Fibroblast of villous mesenchyme (primary cell): ENCODE measurements around the gene DGCR2. TPM values are rescaled to one million over a fixed set of nuclear protein-coding genes. Genes with fewer than 3 reads are reported as not detected.
"Not testable (repeated sequence)": the region's sequence is repeated elsewhere in the genome, so short reads cannot be mapped to it uniquely, and the experiment has no call there.

ENCODE experiments used
- DNase-seq: peaks from one replicate; pipeline ENCODE4 v3.0.0-alpha.2; 2010; ENCODE audit warnings: low read depth
- H3K4me3 ChIP-seq: 2 replicates; pipeline ENCODE4 v1.5.1; 2011; ENCODE audit warnings: low read depth, mild to moderate bottlenecking, low read length
- CTCF ChIP-seq: IDR thresholded peaks from 2 replicates; pipeline ENCODE4 v1.5.1; 2012; ENCODE audit warnings: low read depth, mild to moderate bottlenecking, low read length; ENCODE audit not compliant: insufficient read depth
- small RNA-seq: library from RNA; depleted of rRNA; stranded (forward); fragments of <200 nt; gene quantifications from one replicate; pipeline ENCODE3, GENCODE V24; 2012
- total RNA-seq: library from RNA; depleted of rRNA; stranded (reverse); fragments of >200 nt; gene quantifications from 2 replicates; pipeline ENCODE4 v1.2.3, GENCODE V29; 2012

DGCR2 gene
- total RNA-seq, 1 donor, result 53.5 TPM

GRCh38 chr22:18987765-18988164 is 134.4 kb downstream of the DGCR2 start:
- peak; percentile 44 for TF ChIP-seq CTCF
- DNase-seq, result peak; percentile 2
- no peak overlapping the region for H3K4me3 ChIP-seq

- H3K4me3 ChIP-seq, DNase-seq: not testable (repeated sequence)
Observed at GRCh38 chr22:18987114-18987513, 135.1 kb downstream of the DGCR2 start.

Small RNA genes within 50 kb of the gene (small RNA-seq; reads per million reads assigned to genes)
- not detected for gene RF00019

Other genes starting within 250 kb of the DGCR2 start
- gene DGCR6, start 216.1 kb downstream of the DGCR2 start, total RNA-seq, result 2.2 and 3.2 TPM in 2 replicates
- gene PRODH, start 186.1 kb downstream of the DGCR2 start, total RNA-seq, result not detected in 2 replicates
- gene TSSK2, start 8.9 kb upstream of the DGCR2 start, total RNA-seq, result under 0.01 TPM in 1 of 2 replicates, not detected in the other
- gene ESS2, start 22.2 kb upstream of the DGCR2 start, total RNA-seq, result 10.6 and 12.5 TPM in 2 replicates
- not detected in 2 replicates for gene GSC2, start 27.9 kb upstream of the DGCR2 start, total RNA-seq
- 115 and 148 TPM in 2 replicates for gene SLC25A1, start 56.3 kb upstream of the DGCR2 start, total RNA-seq
- 9.5 and 16.4 TPM in 2 replicates for gene CLTCL1, start 169.3 kb upstream of the DGCR2 start, total RNA-seq